Endodermal cell (in vitro differentiated cells): ENCODE measurements around the gene LYPD3. TPM values are rescaled to one million over a fixed set of nuclear protein-coding genes. Genes with fewer than 3 reads are reported as not detected.

ENCODE experiments used
- DNase-seq: peaks from one replicate; pipeline ENCODE4 v3.0.0-alpha.2; 2017
- H3K27ac ChIP-seq: 2 replicates; pipeline ENCODE4 v1.5.1; 2013; ENCODE audit warnings: mild to moderate bottlenecking, low read depth, low read length, moderate library complexity
- H3K27me3 ChIP-seq: 2 replicates; pipeline ENCODE4 v1.6.1; 2013; ENCODE audit warnings: mild to moderate bottlenecking, low read length, moderate library complexity; ENCODE audit not compliant: insufficient read depth, control insufficient read depth, poor library complexity, severe bottlenecking
- H3K36me3 ChIP-seq: 2 replicates; pipeline ENCODE4 v1.7.0; 2013; ENCODE audit warnings: mild to moderate bottlenecking, low read length, moderate library complexity; ENCODE audit not compliant: control insufficient read depth, insufficient read depth
- H3K4me1 ChIP-seq: one replicate; pipeline ENCODE4 v1.7.0; 2013; ENCODE audit warnings: low read length; ENCODE audit not compliant: control insufficient read depth, insufficient read depth
- H3K4me3 ChIP-seq: 2 replicates; pipeline ENCODE4 v1.5.1; 2013; ENCODE audit warnings: mild to moderate bottlenecking, low read length, moderate library complexity
- H3K9ac ChIP-seq: 2 replicates; pipeline ENCODE4 v1.6.1; 2013; ENCODE audit warnings: mild to moderate bottlenecking, low read length, moderate library complexity; ENCODE audit not compliant: poor library complexity, severe bottlenecking; ENCODE audit errors: extremely low read depth
- H3K9me3 ChIP-seq: 2 replicates; pipeline ENCODE4 v1.6.1; 2013; ENCODE audit warnings: mild to moderate bottlenecking, low read length, moderate library complexity; ENCODE audit not compliant: control insufficient read depth
- H3K27ac Mint-ChIP-seq: 2 replicates; pipeline ENCODE4 v1.8.0; 2020; ENCODE audit warnings: mixed read lengths
- H3K27me3 Mint-ChIP-seq: 2 replicates; pipeline ENCODE4 v1.8.0; 2021; ENCODE audit warnings: mild to moderate bottlenecking, mixed read lengths; ENCODE audit not compliant: insufficient read depth
- H3K36me3 Mint-ChIP-seq: 2 replicates; pipeline ENCODE4 v1.8.0; 2020; ENCODE audit warnings: low read depth, mixed read lengths
- H3K4me1 Mint-ChIP-seq: 2 replicates; pipeline ENCODE4 v1.8.0; 2020; ENCODE audit warnings: mixed read lengths
- H3K4me3 Mint-ChIP-seq: 2 replicates; pipeline ENCODE4 v1.8.0; 2020; ENCODE audit warnings: mild to moderate bottlenecking, moderate library complexity, mixed read lengths
- H3K9me3 Mint-ChIP-seq: 2 replicates; pipeline ENCODE4 v1.8.0; 2020; ENCODE audit warnings: mild to moderate bottlenecking, mixed read lengths
- WGBS, 2 experiments: methylation state at CpG; one replicate each; pipeline versions ENCODE4 v1.1.5 to v1.1.7; 2013; ENCODE audit warnings: missing lambda C conversion rate in 2 of 2, mixed read lengths in 1 of 2; ENCODE audit not compliant: insufficient coverage in 1 of 2, insufficient read length in 1 of 2; 5-methylcytosine and 5-hydroxymethylcytosine counted together
- total RNA-seq, 2 donors: library from RNA; stranded (reverse); fragmentation: NEBNext Ultra II Directional in 1 of 2; extraction: Animal tissue kit (Norgen Biotek cat#: 25700) in 1 of 2; gene quantifications; 2 replicates in 1 of 2; 3 replicates in 1 of 2; pipeline ENCODE4 v1.2.1, GENCODE V29; 2021
- TF ChIP-seq, protein P1 (sequence below): fragments of 200-600 bp; sonication (generic); conservative IDR thresholded peaks from 2 replicates; pipeline ENCODE4 v1.5.0; 2021; ENCODE audit warnings: antibody characterized with exemption, mild to moderate bottlenecking

The LYPD3 gene
- total RNA-seq, 2 donors from 2014 or later = 0.33 to 0.51 TPM

DNA sequence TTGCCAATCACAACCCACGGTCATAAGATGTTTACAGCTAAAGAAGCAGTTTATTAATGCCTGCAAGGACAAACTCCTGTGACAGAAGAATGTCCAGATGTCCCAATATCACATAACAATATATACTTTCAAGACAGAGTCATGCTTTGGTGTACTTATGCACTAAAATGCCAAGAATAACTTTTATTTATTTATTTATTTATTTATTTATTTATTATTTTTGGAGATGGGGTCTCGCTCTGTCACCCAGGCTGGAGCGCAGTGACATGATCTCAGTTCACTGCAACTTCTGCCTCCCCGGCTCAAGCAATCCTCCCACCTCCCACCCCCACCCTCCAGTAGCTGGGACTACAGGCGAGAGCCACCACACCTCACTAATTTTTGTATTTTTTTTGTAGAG, 41.6 kb downstream of the LYPD3 start:
- no peak overlapping the region for H3K27ac ChIP-seq
- H3K4me3 Mint-ChIP-seq = no peak overlapping the region
- no peak overlapping the region for H3K9ac ChIP-seq
- DNase-seq = peak; percentile 11
- no peaks in the 10 kb centered on the region for H3K4me1 Mint-ChIP-seq
- TF ChIP-seq, protein P1, sequence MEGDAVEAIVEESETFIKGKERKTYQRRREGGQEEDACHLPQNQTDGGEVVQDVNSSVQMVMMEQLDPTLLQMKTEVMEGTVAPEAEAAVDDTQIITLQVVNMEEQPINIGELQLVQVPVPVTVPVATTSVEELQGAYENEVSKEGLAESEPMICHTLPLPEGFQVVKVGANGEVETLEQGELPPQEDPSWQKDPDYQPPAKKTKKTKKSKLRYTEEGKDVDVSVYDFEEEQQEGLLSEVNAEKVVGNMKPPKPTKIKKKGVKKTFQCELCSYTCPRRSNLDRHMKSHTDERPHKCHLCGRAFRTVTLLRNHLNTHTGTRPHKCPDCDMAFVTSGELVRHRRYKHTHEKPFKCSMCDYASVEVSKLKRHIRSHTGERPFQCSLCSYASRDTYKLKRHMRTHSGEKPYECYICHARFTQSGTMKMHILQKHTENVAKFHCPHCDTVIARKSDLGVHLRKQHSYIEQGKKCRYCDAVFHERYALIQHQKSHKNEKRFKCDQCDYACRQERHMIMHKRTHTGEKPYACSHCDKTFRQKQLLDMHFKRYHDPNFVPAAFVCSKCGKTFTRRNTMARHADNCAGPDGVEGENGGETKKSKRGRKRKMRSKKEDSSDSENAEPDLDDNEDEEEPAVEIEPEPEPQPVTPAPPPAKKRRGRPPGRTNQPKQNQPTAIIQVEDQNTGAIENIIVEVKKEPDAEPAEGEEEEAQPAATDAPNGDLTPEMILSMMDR = no peak
- H3K4me1 ChIP-seq = no peaks in the 10 kb centered on the region
- H3K27ac Mint-ChIP-seq = no peak overlapping the region
- no peaks in the 10 kb centered on the region for H3K36me3 ChIP-seq
- no peaks in the 10 kb centered on the region for H3K27me3 ChIP-seq
- peaks cover 3% of the 10 kb centered on the region for H3K9me3 ChIP-seq
- WGBS, 2 experiments = 88 to 93% methylated on average over 1 to 5 of the region's 5 CpGs
- H3K9me3 Mint-ChIP-seq = peaks cover 4% of the 10 kb centered on the region
- no peaks in the 10 kb centered on the region for H3K27me3 Mint-ChIP-seq
- no peak overlapping the region for H3K4me3 ChIP-seq
- no peaks in the 10 kb centered on the region for H3K36me3 Mint-ChIP-seq

DNA sequence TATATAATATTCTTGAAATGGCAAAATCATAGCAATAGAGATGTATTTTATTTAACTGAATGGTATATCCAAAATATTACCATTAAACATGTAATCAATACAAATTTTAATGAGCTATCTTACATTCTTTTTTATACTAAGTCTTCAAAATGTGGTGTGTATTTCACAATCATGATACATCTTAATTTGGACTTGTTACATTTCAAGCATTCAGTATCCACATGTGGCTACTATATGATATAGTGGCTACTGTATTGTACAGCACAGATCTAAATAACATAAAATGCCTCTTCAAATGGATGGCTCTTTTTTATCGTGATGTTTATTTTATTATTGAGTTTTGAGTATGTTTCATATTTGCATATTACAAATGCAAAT, 42.7 kb downstream of the LYPD3 start:
- Histone ChIP-seq H3K27me3 (no peaks in the 10 kb centered on the region), H3K9me3 (peaks cover 6% of the 10 kb centered on the region), H3K27ac (no peak overlapping the region), H3K4me1 (no peaks in the 10 kb centered on the region), H3K9ac (no peak overlapping the region), H3K4me3 (no peak overlapping the region), H3K36me3 (no peaks in the 10 kb centered on the region)
- Mint-ChIP-seq H3K36me3 (no peaks in the 10 kb centered on the region), H3K27ac (no peak overlapping the region), H3K9me3 (peaks cover 4% of the 10 kb centered on the region), H3K27me3 (no peaks in the 10 kb centered on the region), H3K4me1 (no peaks in the 10 kb centered on the region), H3K4me3 (no peak overlapping the region)
- no peak for DNase-seq
- TF ChIP-seq, protein P1 = no peak
- WGBS, 2 experiments = no CpG with 5 or more reads among the region's 1 CpG

DNA sequence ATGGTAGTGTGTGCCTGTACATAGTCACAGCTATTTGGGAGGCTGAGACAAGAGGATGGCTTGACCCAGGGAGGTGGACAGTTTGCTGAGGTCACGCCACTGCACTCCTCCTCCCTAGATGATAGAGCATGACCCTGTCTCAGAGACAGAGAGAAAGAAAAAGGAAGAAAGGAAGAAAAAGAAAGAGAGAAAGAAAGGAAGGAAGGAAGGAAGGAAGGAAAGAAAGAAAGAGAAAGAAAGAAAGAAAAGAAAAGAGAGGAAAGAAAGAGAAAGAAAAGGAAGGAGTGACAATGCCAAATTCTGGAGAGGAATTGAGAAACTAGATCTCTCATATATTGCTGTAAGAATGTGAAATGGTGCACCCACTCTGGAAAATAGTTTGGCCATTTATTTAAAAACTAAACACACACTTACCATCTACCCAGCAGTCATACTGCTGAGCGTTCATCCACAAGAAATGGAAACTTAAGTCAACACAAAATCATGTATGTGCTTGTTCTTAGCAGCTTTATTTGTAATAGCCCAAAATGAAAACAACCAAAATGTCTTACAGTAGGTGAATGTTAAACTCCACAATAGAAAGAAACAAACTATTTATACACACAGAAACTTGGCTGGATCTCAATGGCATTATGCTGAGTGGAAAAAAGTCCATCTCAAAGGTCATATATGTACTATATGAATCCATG, 43.3 kb downstream of the LYPD3 start:
- 93 to 100% methylated on average over 2 of the region's 2 CpGs for whole genome bisulfite sequencing, 2 experiments
- H3K9me3 Mint-ChIP-seq = peaks cover 4% of the 10 kb centered on the region
- Histone ChIP-seq H3K27ac (no peak overlapping the region), H3K4me1 (no peaks in the 10 kb centered on the region), H3K36me3 (no peaks in the 10 kb centered on the region), H3K9ac (no peak overlapping the region), H3K4me3 (no peak overlapping the region), H3K27me3 (no peaks in the 10 kb centered on the region), H3K9me3 (peaks cover 6% of the 10 kb centered on the region)
- TF ChIP-seq, protein P1 = no peak
- DNase-seq = no peak
- H3K4me3 Mint-ChIP-seq = no peak overlapping the region
- H3K4me1 Mint-ChIP-seq = no peaks in the 10 kb centered on the region
- no peak overlapping the region for H3K27ac Mint-ChIP-seq
- H3K36me3 Mint-ChIP-seq = no peaks in the 10 kb centered on the region
- no peaks in the 10 kb centered on the region for H3K27me3 Mint-ChIP-seq
